SK-N-SH treated with all-trans-retinoic acid at 6 μM for 48 hours (cell line): ENCODE measurements around the gene IKZF1.

Experiments used
- PATZ1 ChIP-seq: fragments of 250-450 bp; sonication (Bioruptor Pico); IDR thresholded peaks from 2 replicates; pipeline ENCODE4 v1.8.0; 2020; ENCODE audit warnings: mild to moderate bottlenecking, moderate library complexity, borderline replicate concordance
- ZC3H10 ChIP-seq: fragments of 250-450 bp; sonication (Bioruptor Pico); IDR thresholded peaks from 2 replicates; pipeline ENCODE4 v1.5.1; 2021; ENCODE audit warnings: mild to moderate bottlenecking, moderate library complexity
- ZNF565 ChIP-seq: fragments of 450-650 bp; formaldehyde crosslinking; conservative IDR thresholded peaks from 2 replicates; pipeline ENCODE4 v1.5.0; 2020; ENCODE audit warnings: low read depth, mild to moderate bottlenecking, moderate library complexity
- ZNF70 ChIP-seq: fragments of 450-650 bp; formaldehyde crosslinking; IDR thresholded peaks from 2 replicates; pipeline ENCODE4 v1.5.0; 2020; ENCODE audit warnings: mild to moderate bottlenecking, moderate library complexity
- ZNF8 ChIP-seq: fragments of 450-650 bp; formaldehyde crosslinking; IDR thresholded peaks from 2 replicates; pipeline ENCODE4 v1.5.0; 2020; ENCODE audit warnings: mild to moderate bottlenecking, moderate library complexity
- TF ChIP-seq, protein P1 (sequence below): fragments of 250-450 bp; sonication (Bioruptor Pico); IDR thresholded peaks from 2 replicates; pipeline ENCODE4 v1.8.0; 2021; ENCODE audit warnings: low read depth, mild to moderate bottlenecking, moderate library complexity, borderline replicate concordance

DNA sequence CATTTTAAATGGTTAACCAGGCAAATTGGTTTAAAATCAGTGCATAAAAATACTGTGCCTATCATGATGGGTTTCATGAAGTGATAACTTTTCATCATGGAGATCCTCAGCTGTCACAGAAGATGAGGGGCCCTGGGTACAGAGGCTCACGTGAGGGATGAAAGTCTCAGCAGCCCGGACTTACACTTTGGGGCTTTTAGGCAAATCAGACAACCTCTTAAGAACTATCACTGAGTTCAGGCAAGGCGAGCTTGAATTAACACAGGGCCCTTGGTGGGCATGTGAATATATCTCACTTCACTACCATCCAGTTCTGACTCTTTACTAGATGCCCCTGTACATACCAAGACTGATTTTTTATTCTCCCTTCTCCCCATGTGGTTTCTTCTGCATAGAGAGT is 19.6 kb downstream of the IKZF1 start:
- TF ChIP-seq, protein P1, sequence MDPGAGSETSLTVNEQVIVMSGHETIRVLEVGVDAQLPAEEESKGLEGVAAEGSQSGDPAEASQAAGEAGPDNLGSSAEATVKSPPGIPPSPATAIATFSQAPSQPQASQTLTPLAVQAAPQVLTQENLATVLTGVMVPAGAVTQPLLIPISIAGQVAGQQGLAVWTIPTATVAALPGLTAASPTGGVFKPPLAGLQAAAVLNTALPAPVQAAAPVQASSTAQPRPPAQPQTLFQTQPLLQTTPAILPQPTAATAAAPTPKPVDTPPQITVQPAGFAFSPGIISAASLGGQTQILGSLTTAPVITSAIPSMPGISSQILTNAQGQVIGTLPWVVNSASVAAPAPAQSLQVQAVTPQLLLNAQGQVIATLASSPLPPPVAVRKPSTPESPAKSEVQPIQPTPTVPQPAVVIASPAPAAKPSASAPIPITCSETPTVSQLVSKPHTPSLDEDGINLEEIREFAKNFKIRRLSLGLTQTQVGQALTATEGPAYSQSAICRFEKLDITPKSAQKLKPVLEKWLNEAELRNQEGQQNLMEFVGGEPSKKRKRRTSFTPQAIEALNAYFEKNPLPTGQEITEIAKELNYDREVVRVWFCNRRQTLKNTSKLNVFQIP (CRISPR knock-in tag): no peak
- TF ChIP-seq ZNF70 (no peak), PATZ1 (CRISPR knock-in tag) (no peak), ZNF565 (no peak), ZC3H10 (CRISPR knock-in tag) (no peak), ZNF8 (no peak)
